Measurements from ENCODE around the gene CRMP1.

CRMP1 gene

DNA sequence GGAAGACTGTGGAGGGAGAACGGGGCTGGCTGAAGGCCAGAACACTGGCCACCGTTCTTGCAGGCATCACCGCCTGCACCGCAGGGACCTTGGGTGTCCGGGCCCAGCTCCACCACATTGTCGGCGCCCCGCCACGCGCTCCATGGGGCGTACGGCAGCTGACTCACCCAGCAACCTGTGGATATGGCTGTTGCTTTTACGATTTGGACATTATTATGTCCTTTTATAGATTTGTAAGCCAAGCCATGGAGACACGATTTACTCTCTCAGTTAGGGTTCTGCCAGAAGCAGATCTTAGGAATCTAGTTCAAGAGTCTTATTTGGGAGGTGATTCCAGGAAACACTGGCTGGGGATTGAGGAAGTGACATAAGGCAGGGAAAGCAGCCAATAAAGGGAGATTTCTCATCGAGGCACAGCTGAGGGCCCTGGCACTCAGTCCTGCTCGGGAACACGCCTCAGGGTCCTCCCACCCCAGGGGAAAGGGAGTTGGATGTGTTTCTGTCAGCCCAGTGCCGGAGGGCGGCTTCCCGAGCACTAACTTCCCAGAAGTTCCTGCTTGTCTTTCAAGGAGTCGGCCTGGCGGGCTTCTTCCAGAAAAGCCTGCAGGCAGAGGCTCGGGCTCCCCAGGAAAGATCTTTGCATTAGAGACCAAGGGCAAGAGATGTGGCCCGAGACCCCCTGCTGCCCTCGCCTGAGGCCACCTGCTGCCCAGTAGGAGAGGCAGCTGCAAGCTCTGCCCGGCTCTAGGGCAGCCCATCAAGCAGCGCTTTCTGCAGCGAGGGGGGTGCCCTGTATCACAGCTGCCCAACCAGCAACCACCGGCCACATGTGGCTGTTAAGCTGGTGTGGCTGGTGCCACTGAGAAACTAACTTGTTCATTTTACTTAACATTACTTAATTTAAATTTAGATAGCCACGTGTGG is 52.9 kb downstream of the CRMP1 start:
- TF ChIP-seq, protein P1, sequence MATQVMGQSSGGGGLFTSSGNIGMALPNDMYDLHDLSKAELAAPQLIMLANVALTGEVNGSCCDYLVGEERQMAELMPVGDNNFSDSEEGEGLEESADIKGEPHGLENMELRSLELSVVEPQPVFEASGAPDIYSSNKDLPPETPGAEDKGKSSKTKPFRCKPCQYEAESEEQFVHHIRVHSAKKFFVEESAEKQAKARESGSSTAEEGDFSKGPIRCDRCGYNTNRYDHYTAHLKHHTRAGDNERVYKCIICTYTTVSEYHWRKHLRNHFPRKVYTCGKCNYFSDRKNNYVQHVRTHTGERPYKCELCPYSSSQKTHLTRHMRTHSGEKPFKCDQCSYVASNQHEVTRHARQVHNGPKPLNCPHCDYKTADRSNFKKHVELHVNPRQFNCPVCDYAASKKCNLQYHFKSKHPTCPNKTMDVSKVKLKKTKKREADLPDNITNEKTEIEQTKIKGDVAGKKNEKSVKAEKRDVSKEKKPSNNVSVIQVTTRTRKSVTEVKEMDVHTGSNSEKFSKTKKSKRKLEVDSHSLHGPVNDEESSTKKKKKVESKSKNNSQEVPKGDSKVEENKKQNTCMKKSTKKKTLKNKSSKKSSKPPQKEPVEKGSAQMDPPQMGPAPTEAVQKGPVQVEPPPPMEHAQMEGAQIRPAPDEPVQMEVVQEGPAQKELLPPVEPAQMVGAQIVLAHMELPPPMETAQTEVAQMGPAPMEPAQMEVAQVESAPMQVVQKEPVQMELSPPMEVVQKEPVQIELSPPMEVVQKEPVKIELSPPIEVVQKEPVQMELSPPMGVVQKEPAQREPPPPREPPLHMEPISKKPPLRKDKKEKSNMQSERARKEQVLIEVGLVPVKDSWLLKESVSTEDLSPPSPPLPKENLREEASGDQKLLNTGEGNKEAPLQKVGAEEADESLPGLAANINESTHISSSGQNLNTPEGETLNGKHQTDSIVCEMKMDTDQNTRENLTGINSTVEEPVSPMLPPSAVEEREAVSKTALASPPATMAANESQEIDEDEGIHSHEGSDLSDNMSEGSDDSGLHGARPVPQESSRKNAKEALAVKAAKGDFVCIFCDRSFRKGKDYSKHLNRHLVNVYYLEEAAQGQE (IDR thresholded peaks at IDR 0.05; ENCODE audit: insufficient read depth in 1 of 2, low read depth in 2 of 2, low read length in 2 of 2) = no peak
- TF ChIP-seq SIN3A (IDR thresholded peaks at IDR 0.05; ENCODE audit: borderline replicate concordance, insufficient read depth, low read length) = no peak
- TF ChIP-seq POLR2AphosphoS5 (IDR thresholded peaks at IDR 0.05; ENCODE audit: low read depth, low read length) = no peak
- TF ChIP-seq TAF1 (IDR thresholded peaks at IDR 0.05; ENCODE audit: borderline replicate concordance, insufficient read depth, low read length) = no peak
- no peak for TF ChIP-seq FOXP2 (optimal IDR thresholded peaks at IDR 0.05; ENCODE audit: borderline replicate concordance, extremely low read depth, extremely low read length, insufficient read depth)

DNA sequence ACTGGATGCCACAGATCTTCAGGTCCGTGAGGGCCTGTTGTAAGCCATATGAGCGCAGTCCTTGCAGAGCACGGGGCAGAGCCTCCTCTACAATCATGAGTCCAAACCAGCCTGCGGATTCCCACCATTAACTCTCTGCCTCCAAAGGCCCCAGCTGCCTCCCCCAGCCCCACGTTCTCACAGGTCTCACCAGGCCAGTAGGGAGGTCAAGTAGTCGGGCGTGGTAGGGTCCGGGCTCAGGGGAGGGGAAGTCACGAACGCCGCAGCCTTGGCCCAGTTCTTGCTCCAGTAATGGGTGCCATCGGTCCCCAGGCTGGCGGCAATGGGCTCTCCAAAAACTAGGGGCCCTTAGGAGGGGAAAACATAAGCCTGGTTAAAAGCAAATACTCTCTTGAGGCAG is 53.6 kb downstream of the CRMP1 start:
- TF ChIP-seq TAF1 (IDR thresholded peaks at IDR 0.05; ENCODE audit: borderline replicate concordance, insufficient read depth, low read length) = no peak
- no peak for TF ChIP-seq SIN3A (IDR thresholded peaks at IDR 0.05; ENCODE audit: borderline replicate concordance, insufficient read depth, low read length)
- no peak for TF ChIP-seq POLR2AphosphoS5 (IDR thresholded peaks at IDR 0.05; ENCODE audit: low read depth, low read length)
- TF ChIP-seq, protein P1 (IDR thresholded peaks at IDR 0.05; ENCODE audit: insufficient read depth in 1 of 2, low read depth in 2 of 2, low read length in 2 of 2) = no peak
- no peak for TF ChIP-seq FOXP2 (optimal IDR thresholded peaks at IDR 0.05; ENCODE audit: borderline replicate concordance, extremely low read depth, extremely low read length, insufficient read depth)

DNA sequence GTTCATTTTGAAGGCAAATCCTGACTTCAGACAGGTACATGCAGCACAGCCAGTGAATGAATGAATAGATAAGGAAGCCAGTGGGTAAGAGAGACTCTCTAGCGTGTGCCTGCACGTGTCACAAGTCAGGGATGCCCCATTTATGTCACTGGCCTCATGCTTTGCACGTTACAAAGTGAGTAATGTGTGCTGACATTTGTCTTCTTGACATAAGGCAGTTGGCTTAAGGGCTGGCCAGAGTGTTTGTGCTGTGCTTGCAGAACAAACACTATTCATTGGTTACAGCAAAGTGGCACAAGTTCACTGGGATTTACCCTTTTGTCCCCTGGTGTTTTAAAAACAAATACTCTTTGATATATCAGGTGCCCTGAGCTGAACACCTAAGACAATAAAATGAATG is 55.9 kb downstream of the CRMP1 start:
- TF ChIP-seq TAF1 (IDR thresholded peaks at IDR 0.05; ENCODE audit: borderline replicate concordance, insufficient read depth, low read length) = no peak
- no peak for TF ChIP-seq FOXP2 (optimal IDR thresholded peaks at IDR 0.05; ENCODE audit: borderline replicate concordance, extremely low read depth, extremely low read length, insufficient read depth)
- TF ChIP-seq POLR2AphosphoS5 (IDR thresholded peaks at IDR 0.05; ENCODE audit: low read depth, low read length) = no peak
- TF ChIP-seq, protein P1 (IDR thresholded peaks at IDR 0.05; ENCODE audit: insufficient read depth in 1 of 2, low read depth in 2 of 2, low read length in 2 of 2) = no peak
- TF ChIP-seq SIN3A (IDR thresholded peaks at IDR 0.05; ENCODE audit: borderline replicate concordance, insufficient read depth, low read length) = no peak

DNA sequence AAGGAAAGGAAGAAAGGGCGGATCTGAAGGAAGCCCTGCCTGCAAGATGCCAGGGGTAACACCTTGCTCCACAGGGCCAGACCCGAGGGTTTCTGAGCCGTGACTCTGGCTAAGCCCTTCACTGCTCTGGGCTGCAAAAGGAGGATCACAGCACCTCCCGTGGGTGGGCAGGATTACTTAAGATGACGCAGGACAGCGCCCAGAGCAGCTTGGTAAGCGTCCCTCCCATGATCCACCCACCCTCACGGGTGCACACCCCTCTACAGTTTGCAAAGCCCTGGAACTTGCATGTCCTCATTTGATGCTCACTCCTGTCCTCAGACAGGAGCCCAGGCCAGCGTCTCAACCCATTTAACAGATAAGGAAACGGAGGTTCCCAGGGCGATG is 64.9 kb downstream of the CRMP1 start:
- TF ChIP-seq FOXP2 (optimal IDR thresholded peaks at IDR 0.05; ENCODE audit: borderline replicate concordance, extremely low read depth, extremely low read length, insufficient read depth) = no peak
- no peak for TF ChIP-seq SIN3A (IDR thresholded peaks at IDR 0.05; ENCODE audit: borderline replicate concordance, insufficient read depth, low read length)
- no peak for TF ChIP-seq POLR2AphosphoS5 (IDR thresholded peaks at IDR 0.05; ENCODE audit: low read depth, low read length)
- TF ChIP-seq, protein P1 (IDR thresholded peaks at IDR 0.05; ENCODE audit: insufficient read depth in 1 of 2, low read depth in 2 of 2, low read length in 2 of 2) = no peak
- TF ChIP-seq TAF1 (IDR thresholded peaks at IDR 0.05; ENCODE audit: borderline replicate concordance, insufficient read depth, low read length) = no peak
